ENCODE results near the gene FAM227B.

DNA sequence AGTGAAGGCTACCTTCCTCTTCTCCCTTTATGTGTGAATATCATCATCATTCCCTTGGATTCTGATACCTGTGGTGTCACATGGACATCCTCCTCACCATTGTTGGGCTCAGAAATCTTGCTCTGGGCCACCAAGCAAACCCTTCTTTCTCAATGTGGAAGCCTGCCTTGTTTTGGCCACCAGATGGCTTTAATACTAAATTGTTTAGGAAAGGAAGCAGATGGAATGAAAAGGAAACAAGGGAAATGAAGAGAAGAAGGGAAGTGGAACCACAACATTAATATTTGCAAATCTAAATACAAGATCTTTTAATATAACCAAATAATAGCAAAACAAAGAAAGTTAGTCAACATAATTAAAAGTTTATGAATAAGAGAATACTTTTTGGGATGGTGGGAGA lies 14.0 kb downstream of the FAM227B start:
- TF ChIP-seq, protein P1, sequence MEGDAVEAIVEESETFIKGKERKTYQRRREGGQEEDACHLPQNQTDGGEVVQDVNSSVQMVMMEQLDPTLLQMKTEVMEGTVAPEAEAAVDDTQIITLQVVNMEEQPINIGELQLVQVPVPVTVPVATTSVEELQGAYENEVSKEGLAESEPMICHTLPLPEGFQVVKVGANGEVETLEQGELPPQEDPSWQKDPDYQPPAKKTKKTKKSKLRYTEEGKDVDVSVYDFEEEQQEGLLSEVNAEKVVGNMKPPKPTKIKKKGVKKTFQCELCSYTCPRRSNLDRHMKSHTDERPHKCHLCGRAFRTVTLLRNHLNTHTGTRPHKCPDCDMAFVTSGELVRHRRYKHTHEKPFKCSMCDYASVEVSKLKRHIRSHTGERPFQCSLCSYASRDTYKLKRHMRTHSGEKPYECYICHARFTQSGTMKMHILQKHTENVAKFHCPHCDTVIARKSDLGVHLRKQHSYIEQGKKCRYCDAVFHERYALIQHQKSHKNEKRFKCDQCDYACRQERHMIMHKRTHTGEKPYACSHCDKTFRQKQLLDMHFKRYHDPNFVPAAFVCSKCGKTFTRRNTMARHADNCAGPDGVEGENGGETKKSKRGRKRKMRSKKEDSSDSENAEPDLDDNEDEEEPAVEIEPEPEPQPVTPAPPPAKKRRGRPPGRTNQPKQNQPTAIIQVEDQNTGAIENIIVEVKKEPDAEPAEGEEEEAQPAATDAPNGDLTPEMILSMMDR (IDR thresholded peaks at IDR 0.05; ENCODE audit: low read length), result no peak
- TF ChIP-seq EZH2 (IDR thresholded peaks at IDR 0.05; ENCODE audit: borderline replicate concordance, low read length), result no peak

Data from OCI-LY1 (cell line).